Endodermal cell (in vitro differentiated cells): ENCODE results near the gene BMPER. TPM values are rescaled to one million over a fixed set of nuclear protein-coding genes. Genes with fewer than 3 reads are reported as not detected.

Source experiments
- DNase-seq: peaks from one replicate; pipeline ENCODE4 v3.0.0-alpha.2; 2017
- H3K27ac ChIP-seq: 2 replicates; pipeline ENCODE4 v1.5.1; 2013; ENCODE audit warnings: mild to moderate bottlenecking, low read depth, low read length, moderate library complexity
- H3K27me3 ChIP-seq: 2 replicates; pipeline ENCODE4 v1.6.1; 2013; ENCODE audit warnings: mild to moderate bottlenecking, low read length, moderate library complexity; ENCODE audit not compliant: insufficient read depth, control insufficient read depth, poor library complexity, severe bottlenecking
- H3K36me3 ChIP-seq: 2 replicates; pipeline ENCODE4 v1.7.0; 2013; ENCODE audit warnings: mild to moderate bottlenecking, low read length, moderate library complexity; ENCODE audit not compliant: control insufficient read depth, insufficient read depth
- H3K4me1 ChIP-seq: one replicate; pipeline ENCODE4 v1.7.0; 2013; ENCODE audit warnings: low read length; ENCODE audit not compliant: control insufficient read depth, insufficient read depth
- H3K4me3 ChIP-seq: 2 replicates; pipeline ENCODE4 v1.5.1; 2013; ENCODE audit warnings: mild to moderate bottlenecking, low read length, moderate library complexity
- H3K9ac ChIP-seq: 2 replicates; pipeline ENCODE4 v1.6.1; 2013; ENCODE audit warnings: mild to moderate bottlenecking, low read length, moderate library complexity; ENCODE audit not compliant: poor library complexity, severe bottlenecking; ENCODE audit errors: extremely low read depth
- H3K9me3 ChIP-seq: 2 replicates; pipeline ENCODE4 v1.6.1; 2013; ENCODE audit warnings: mild to moderate bottlenecking, low read length, moderate library complexity; ENCODE audit not compliant: control insufficient read depth
- H3K27ac Mint-ChIP-seq: 2 replicates; pipeline ENCODE4 v1.8.0; 2020; ENCODE audit warnings: mixed read lengths
- H3K27me3 Mint-ChIP-seq: 2 replicates; pipeline ENCODE4 v1.8.0; 2021; ENCODE audit warnings: mild to moderate bottlenecking, mixed read lengths; ENCODE audit not compliant: insufficient read depth
- H3K36me3 Mint-ChIP-seq: 2 replicates; pipeline ENCODE4 v1.8.0; 2020; ENCODE audit warnings: low read depth, mixed read lengths
- H3K4me1 Mint-ChIP-seq: 2 replicates; pipeline ENCODE4 v1.8.0; 2020; ENCODE audit warnings: mixed read lengths
- H3K4me3 Mint-ChIP-seq: 2 replicates; pipeline ENCODE4 v1.8.0; 2020; ENCODE audit warnings: mild to moderate bottlenecking, moderate library complexity, mixed read lengths
- H3K9me3 Mint-ChIP-seq: 2 replicates; pipeline ENCODE4 v1.8.0; 2020; ENCODE audit warnings: mild to moderate bottlenecking, mixed read lengths
- WGBS, 2 experiments: methylation state at CpG; one replicate each; pipeline versions ENCODE4 v1.1.5 to v1.1.7; 2013; ENCODE audit warnings: missing lambda C conversion rate in 2 of 2, mixed read lengths in 1 of 2; ENCODE audit not compliant: insufficient coverage in 1 of 2, insufficient read length in 1 of 2; 5-methylcytosine and 5-hydroxymethylcytosine counted together
- total RNA-seq, 2 donors: library from RNA; stranded (reverse); fragmentation: NEBNext Ultra II Directional in 1 of 2; extraction: Animal tissue kit (Norgen Biotek cat#: 25700) in 1 of 2; gene quantifications; 2 replicates in 1 of 2; 3 replicates in 1 of 2; pipeline ENCODE4 v1.2.1, GENCODE V29; 2021
- TF ChIP-seq, protein P1 (sequence below): fragments of 200-600 bp; sonication (generic); conservative IDR thresholded peaks from 2 replicates; pipeline ENCODE4 v1.5.0; 2021; ENCODE audit warnings: antibody characterized with exemption, mild to moderate bottlenecking

Gene BMPER
- total RNA-seq, 2 donors from 2014 or later, result 71.2 to 72.2 TPM

DNA sequence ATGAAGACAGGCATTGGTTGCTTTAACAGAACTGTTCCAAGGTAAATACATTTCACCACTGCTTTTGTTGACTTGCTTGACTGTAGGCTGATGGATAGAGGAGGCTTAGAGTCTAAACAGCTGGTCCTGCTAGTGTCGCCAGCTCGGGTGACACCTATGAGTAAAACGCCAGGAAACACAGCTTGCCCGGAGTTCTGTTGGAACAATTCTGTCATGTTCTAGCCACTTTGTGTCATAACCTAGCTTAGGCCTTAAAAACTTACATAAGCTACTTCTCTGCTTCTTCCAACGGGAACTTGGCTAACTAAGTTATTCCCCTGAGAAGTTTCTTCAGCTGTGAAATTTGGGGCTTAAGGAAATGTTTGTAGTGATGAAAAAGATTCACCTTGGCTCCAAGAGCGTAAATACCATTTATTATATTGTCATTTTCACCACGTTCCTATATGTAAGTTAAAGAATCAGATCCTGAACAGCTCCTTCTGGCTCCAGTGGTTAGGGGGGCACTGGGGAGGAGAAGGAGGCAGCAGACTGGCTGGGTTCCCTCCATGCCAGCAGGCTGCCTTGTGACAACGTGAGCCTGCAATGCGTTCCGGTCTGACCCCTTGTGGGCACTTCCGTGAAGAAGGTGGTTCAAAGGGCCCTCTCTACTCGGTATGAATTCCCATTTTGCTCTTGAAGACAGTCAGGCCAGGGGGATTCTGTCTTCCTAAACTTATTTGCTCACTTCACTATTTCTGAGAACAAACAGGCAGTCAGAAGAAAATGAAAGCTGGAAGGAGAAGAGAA, 253.2 kb downstream of the BMPER start:
- peak; percentile 83 for DNase-seq
- Mint-ChIP-seq H3K36me3 (peaks cover 25% of the 10 kb centered on the region), H3K27me3 (no peaks in the 10 kb centered on the region), H3K4me3 (no peak overlapping the region), H3K27ac (no peak overlapping the region), H3K9me3 (no peaks in the 10 kb centered on the region), H3K4me1 (no peaks in the 10 kb centered on the region)
- TF ChIP-seq, protein P1, sequence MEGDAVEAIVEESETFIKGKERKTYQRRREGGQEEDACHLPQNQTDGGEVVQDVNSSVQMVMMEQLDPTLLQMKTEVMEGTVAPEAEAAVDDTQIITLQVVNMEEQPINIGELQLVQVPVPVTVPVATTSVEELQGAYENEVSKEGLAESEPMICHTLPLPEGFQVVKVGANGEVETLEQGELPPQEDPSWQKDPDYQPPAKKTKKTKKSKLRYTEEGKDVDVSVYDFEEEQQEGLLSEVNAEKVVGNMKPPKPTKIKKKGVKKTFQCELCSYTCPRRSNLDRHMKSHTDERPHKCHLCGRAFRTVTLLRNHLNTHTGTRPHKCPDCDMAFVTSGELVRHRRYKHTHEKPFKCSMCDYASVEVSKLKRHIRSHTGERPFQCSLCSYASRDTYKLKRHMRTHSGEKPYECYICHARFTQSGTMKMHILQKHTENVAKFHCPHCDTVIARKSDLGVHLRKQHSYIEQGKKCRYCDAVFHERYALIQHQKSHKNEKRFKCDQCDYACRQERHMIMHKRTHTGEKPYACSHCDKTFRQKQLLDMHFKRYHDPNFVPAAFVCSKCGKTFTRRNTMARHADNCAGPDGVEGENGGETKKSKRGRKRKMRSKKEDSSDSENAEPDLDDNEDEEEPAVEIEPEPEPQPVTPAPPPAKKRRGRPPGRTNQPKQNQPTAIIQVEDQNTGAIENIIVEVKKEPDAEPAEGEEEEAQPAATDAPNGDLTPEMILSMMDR, result peak; percentile 73
- no peak overlapping the region for H3K9ac ChIP-seq
- no peaks in the 10 kb centered on the region for H3K27me3 ChIP-seq
- no peak overlapping the region for H3K4me3 ChIP-seq
- WGBS, 2 experiments, result 78 to 80% methylated on average over 9 to 11 of the region's 12 CpGs
- H3K27ac ChIP-seq, result no peak overlapping the region
- no peaks in the 10 kb centered on the region for H3K9me3 ChIP-seq
- H3K36me3 ChIP-seq, result peaks cover 4% of the 10 kb centered on the region
- no peaks in the 10 kb centered on the region for H3K4me1 ChIP-seq

DNA sequence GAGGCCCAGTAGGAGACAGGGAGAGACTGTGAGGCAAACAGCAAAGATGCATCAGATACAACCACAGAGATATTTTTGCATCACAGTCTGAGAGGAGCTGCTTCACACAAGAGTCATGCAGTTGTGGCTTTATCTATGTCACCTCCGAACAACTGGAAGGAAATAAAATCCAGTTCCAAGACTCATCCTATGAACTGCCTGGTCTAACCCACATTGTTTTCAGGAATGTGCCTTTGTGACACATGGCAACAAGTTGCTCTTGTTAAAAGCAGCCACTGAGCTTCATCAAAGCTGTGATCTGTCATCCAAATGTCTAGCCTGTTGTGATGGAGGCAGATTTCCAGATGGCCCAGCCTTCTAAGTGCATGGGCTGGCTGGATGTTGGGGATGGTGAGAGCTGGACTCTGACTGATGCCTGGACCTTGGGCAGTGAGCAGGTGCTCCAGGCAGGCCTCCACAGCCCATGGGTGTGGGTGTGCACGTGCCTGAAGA, 255.0 kb downstream of the BMPER start:
- Mint-ChIP-seq H3K4me3 (no peak overlapping the region), H3K27ac (no peak overlapping the region), H3K9me3 (no peaks in the 10 kb centered on the region), H3K4me1 (no peaks in the 10 kb centered on the region), H3K27me3 (no peaks in the 10 kb centered on the region), H3K36me3 (peaks cover 15% of the 10 kb centered on the region)
- H3K36me3 ChIP-seq, result peaks cover 4% of the 10 kb centered on the region
- WGBS, 2 experiments, result 0 to 47% methylated on average over 1 to 2 of the region's 2 CpGs
- H3K27me3 ChIP-seq, result no peaks in the 10 kb centered on the region
- TF ChIP-seq, protein P1, result no peak
- H3K4me3 ChIP-seq, result no peak overlapping the region
- H3K9ac ChIP-seq, result no peak overlapping the region
- no peaks in the 10 kb centered on the region for H3K9me3 ChIP-seq
- no peak for DNase-seq
- no peaks in the 10 kb centered on the region for H3K4me1 ChIP-seq
- H3K27ac ChIP-seq, result no peak overlapping the region

DNA sequence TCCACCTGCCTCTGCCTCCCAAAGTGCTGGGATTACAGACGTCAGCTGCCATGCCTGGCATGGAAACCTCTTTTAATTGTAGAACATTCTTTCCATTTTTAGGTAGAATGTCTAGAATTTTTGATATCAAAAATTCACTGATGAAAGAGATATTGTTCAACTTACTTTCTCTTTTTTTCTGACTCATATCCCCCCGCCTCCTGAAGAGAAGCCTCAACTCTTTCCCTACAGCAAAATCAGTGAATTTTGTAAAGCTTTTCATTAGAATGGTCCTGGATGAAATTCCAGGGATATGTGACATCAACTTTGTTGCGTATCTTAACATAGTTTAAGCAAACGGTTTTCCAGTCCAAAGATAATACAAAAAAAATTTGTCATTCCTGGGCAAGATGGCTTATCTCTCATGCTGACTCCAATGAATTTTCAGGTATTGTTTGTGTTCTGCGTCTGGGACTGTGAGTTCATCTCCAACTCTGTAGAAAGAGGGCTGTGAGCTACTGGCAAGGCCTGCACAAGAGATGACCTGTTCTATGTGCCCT, 256.8 kb downstream of the BMPER start:
- no peak overlapping the region for H3K4me3 Mint-ChIP-seq
- H3K36me3 ChIP-seq, result no peaks in the 10 kb centered on the region
- H3K36me3 Mint-ChIP-seq, result no peaks in the 10 kb centered on the region
- no peaks in the 10 kb centered on the region for H3K9me3 ChIP-seq
- H3K9ac ChIP-seq, result no peak overlapping the region
- TF ChIP-seq, protein P1, result no peak
- no peaks in the 10 kb centered on the region for H3K4me1 ChIP-seq
- H3K4me1 Mint-ChIP-seq, result no peaks in the 10 kb centered on the region
- no peaks in the 10 kb centered on the region for H3K27me3 Mint-ChIP-seq
- no peak for DNase-seq
- no peak overlapping the region for H3K4me3 ChIP-seq
- no peaks in the 10 kb centered on the region for H3K9me3 Mint-ChIP-seq
- H3K27ac ChIP-seq, result no peak overlapping the region
- no peaks in the 10 kb centered on the region for H3K27me3 ChIP-seq
- WGBS, 2 experiments, result 90% methylated on average over 4 to 5 of the region's 5 CpGs
- no peak overlapping the region for H3K27ac Mint-ChIP-seq
